Measurements from ENCODE around the gene CD34. TPM values are rescaled to one million over a fixed set of nuclear protein-coding genes. Genes with fewer than 3 reads are reported as not detected.

The CD34 gene
- total RNA-seq, 1 experiment from 2014 or later: 0.35 TPM

- Histone ChIP-seq H3K14ac (ENCODE audit: insufficient read depth, low read length) (no peak overlapping the region), H3K56ac (ENCODE audit: insufficient read length, low read depth, low read length) (no peak overlapping the region), H3K9me3 (ENCODE audit: control insufficient read depth, low read depth, low read length) (no peaks in the 10 kb centered on the region), H3K4me1 (ENCODE audit: insufficient read depth, low read length) (no peaks in the 10 kb centered on the region; the same call in 1 of the 2 replicates), H3K27me3 (ENCODE audit: insufficient read depth, low read length) (no peaks in the 10 kb centered on the region), H4K20me1 (ENCODE audit: control insufficient read depth, insufficient read depth, insufficient read length) (no peaks in the 10 kb centered on the region), H3K18ac (ENCODE audit: insufficient read length, low read depth, low read length) (no peak overlapping the region), H4K8ac (replicated peaks; ENCODE audit: insufficient read length, low read depth, low read length) (no peak overlapping the region), H3K9ac (ENCODE audit: extremely low read depth, insufficient read length, low read length) (no peak overlapping the region), H2AFZ (ENCODE audit: low read length) (no peak overlapping the region), H2BK12ac (ENCODE audit: insufficient read length, low read depth, low read length) (no peak overlapping the region), H2BK120ac (ENCODE audit: low read depth, low read length, poor library complexity, severe bottlenecking) (no peak overlapping the region), H2BK20ac (ENCODE audit: low read depth, low read length, poor library complexity, severe bottlenecking) (no peak overlapping the region), H3K79me2 (ENCODE audit: insufficient read depth, low read length) (no peaks in the 10 kb centered on the region), H2BK5ac (ENCODE audit: insufficient read length, low read length) (no peak overlapping the region), H4K91ac (ENCODE audit: insufficient read length, low read depth, low read length) (no peak overlapping the region), H3K23me2 (ENCODE audit: insufficient read length, low read depth, low read length, poor library complexity, severe bottlenecking) (no peaks in the 10 kb centered on the region), H3K27ac (ENCODE audit: insufficient read length, low read depth, low read length) (no peak overlapping the region), H3T11ph (ENCODE audit: low read length) (no peak overlapping the region), H3K4me2 (ENCODE audit: insufficient read depth, insufficient read length, low read length) (no peak overlapping the region), H3K79me1 (ENCODE audit: insufficient read depth, low read depth, low read length, poor library complexity, severe bottlenecking) (no peaks in the 10 kb centered on the region), H4K5ac (ENCODE audit: insufficient read length, low read depth, low read length) (no peak overlapping the region), H2BK15ac (ENCODE audit: low read depth, low read length) (no peak overlapping the region), H3K4ac (ENCODE audit: low read depth, low read length) (no peak overlapping the region), H2AK5ac (ENCODE audit: insufficient read length, low read length) (no peak overlapping the region), H3K23ac (ENCODE audit: insufficient read length, low read depth, low read length) (no peak overlapping the region)
- DNase-seq: no peak
- Mint-ChIP-seq H3K27ac (peak overlapping the region in 1 of 3 experiments; percentile 42; a peak in 1 of 7 replicates), H3K27me3 (ENCODE audit: low read depth) (no peaks in the 10 kb centered on the region), H3K36me3 (ENCODE audit: insufficient read depth in 1 of 3, low read depth in 3 of 3) (no peaks in the 10 kb centered on the region; a peak in 1 of 7 replicates), H3K4me3 (no peak overlapping the region), H3K4me1 (peaks cover 6 to 8% of the 10 kb centered on the region in 2 experiments; a peak in 3 of 4 replicates), H3K9me3 (no peaks in the 10 kb centered on the region)
- no CpG with 5 or more reads among the region's 7 CpGs for WGBS (ENCODE audit: extremely low coverage, insufficient read length, low lambda C conversion rate)
- TF ChIP-seq, protein P1, sequence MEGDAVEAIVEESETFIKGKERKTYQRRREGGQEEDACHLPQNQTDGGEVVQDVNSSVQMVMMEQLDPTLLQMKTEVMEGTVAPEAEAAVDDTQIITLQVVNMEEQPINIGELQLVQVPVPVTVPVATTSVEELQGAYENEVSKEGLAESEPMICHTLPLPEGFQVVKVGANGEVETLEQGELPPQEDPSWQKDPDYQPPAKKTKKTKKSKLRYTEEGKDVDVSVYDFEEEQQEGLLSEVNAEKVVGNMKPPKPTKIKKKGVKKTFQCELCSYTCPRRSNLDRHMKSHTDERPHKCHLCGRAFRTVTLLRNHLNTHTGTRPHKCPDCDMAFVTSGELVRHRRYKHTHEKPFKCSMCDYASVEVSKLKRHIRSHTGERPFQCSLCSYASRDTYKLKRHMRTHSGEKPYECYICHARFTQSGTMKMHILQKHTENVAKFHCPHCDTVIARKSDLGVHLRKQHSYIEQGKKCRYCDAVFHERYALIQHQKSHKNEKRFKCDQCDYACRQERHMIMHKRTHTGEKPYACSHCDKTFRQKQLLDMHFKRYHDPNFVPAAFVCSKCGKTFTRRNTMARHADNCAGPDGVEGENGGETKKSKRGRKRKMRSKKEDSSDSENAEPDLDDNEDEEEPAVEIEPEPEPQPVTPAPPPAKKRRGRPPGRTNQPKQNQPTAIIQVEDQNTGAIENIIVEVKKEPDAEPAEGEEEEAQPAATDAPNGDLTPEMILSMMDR (conservative IDR thresholded peaks at IDR 0.05): no peak
These were observed 60.1 kb downstream of the CD34 start for GRCh38 chr1:207850621-207851407.

Data from H9 (cell line).